H1 (cell line): Measurements from ENCODE around the gene PKMYT1. TPM values are rescaled to one million over a fixed set of nuclear protein-coding genes. Genes with fewer than 3 reads are reported as not detected.

Experiments
- CTCF ChIA-PET: fragments of 300-600 bp; sonication (Branson Sonifier 250); formaldehyde crosslinking; loops from one replicate; lab custom pipeline; 2021; ENCODE audit not compliant: partially characterized antibody; lab: Charles Lee
- POLR2A ChIA-PET: fragments of 300-600 bp; sonication (Branson Sonifier 250); formaldehyde crosslinking; loops from one replicate; lab custom pipeline; 2021; ENCODE audit warnings: inconsistent platforms; ENCODE audit not compliant: partially characterized antibody; lab: Charles Lee
- DNase-seq, 2 experiments: peaks; one replicate each; pipeline versions ENCODE4 v3.0.0 to v3.0.0-alpha.2; 2010 to 2022; ENCODE audit warnings: low spot score in 2 of 2, low read depth in 1 of 2, mixed read lengths in 1 of 2
- FAIRE-seq: peaks from 2 replicates; lab custom pipeline; 2011; peaks lifted over from hg19 to GRCh38; lab: Jason Lieb, UNC
- H2AFZ ChIP-seq: 2 replicates; pipeline ENCODE4 v1.8.1; 2012; ENCODE audit warnings: low read length, inconsistent platforms
- H2AK5ac ChIP-seq: 2 replicates; pipeline ENCODE4 v1.6.1; 2013; ENCODE audit warnings: low read depth, low read length
- H2BK120ac ChIP-seq: replicated peaks from 2 replicates; pipeline ENCODE3; 2013; ENCODE audit warnings: low read depth, low read length, inconsistent platforms
- H2BK12ac ChIP-seq: 2 replicates; pipeline ENCODE4 v1.6.1; 2013; ENCODE audit warnings: low read depth, low read length
- H2BK15ac ChIP-seq: 2 replicates; pipeline ENCODE4 v1.6.1; 2013; ENCODE audit warnings: low read length
- H2BK20ac ChIP-seq: 2 replicates; pipeline ENCODE4 v1.6.1; 2013; ENCODE audit warnings: low read length
- H2BK5ac ChIP-seq: 2 replicates; pipeline ENCODE4 v1.6.1; 2013; ENCODE audit warnings: low read depth, low read length
- H3K14ac ChIP-seq: 2 replicates; pipeline ENCODE4 v1.6.1; 2013; ENCODE audit warnings: inconsistent platforms; ENCODE audit not compliant: insufficient read length
- H3K18ac ChIP-seq: 2 replicates; pipeline ENCODE4 v1.6.1; 2013; ENCODE audit warnings: low read length; ENCODE audit errors: extremely low read depth
- H3K23ac ChIP-seq: 2 replicates; pipeline ENCODE4 v1.6.1; 2013; ENCODE audit warnings: inconsistent platforms; ENCODE audit not compliant: insufficient read length
- H3K23me2 ChIP-seq: 2 replicates; pipeline ENCODE4 v1.6.1; 2013; ENCODE audit warnings: low read depth, low read length
- H3K27ac ChIP-seq: 2 replicates; pipeline ENCODE4 v1.6.1; 2011; ENCODE audit warnings: low read depth, low read length, inconsistent platforms
- H3K27me3 ChIP-seq, 4 experiments: replicated peaks in 1 of 4; 1 replicate in 1 of 4; 2 replicates in 3 of 4; pipeline versions ENCODE4 v1.6.1 to v1.8.1; 2011 to 2013; ENCODE audit warnings: low read length in 3 of 4, mild to moderate bottlenecking in 3 of 4, inconsistent platforms in 2 of 4, mixed read lengths in 2 of 4, moderate library complexity in 1 of 4; ENCODE audit not compliant: control insufficient read depth in 3 of 4, insufficient read depth in 3 of 4; ENCODE audit errors: extremely low read depth in 1 of 4
- H3K36me3 ChIP-seq, 4 experiments: 2 replicates each; pipeline versions ENCODE4 v1.6.1 to v1.8.1; 2011 to 2013; ENCODE audit warnings: mild to moderate bottlenecking in 4 of 4, low read length in 3 of 4, moderate library complexity in 2 of 4, control low read depth in 1 of 4, inconsistent platforms in 1 of 4; ENCODE audit not compliant: insufficient read depth in 4 of 4, control insufficient read depth in 2 of 4
- H3K4ac ChIP-seq: replicated peaks from 2 replicates; pipeline ENCODE3; 2013; ENCODE audit warnings: low read length, low read depth, mixed read lengths, inconsistent platforms; ENCODE audit not compliant: insufficient read length
- H3K4me1 ChIP-seq, 4 experiments: replicated peaks in 1 of 4; 1 replicate in 1 of 4; 2 replicates in 3 of 4; pipeline versions ENCODE4 v1.6.1 to v1.8.1; 2011 to 2013; ENCODE audit warnings: low read length in 3 of 4, inconsistent platforms in 2 of 4, mixed read lengths in 1 of 4; ENCODE audit not compliant: insufficient read depth in 4 of 4, control insufficient read depth in 3 of 4
- H3K4me2 ChIP-seq, 2 experiments: 2 replicates each; pipeline versions ENCODE4 v1.6.1 to v1.8.1; 2011 to 2013; ENCODE audit warnings: low read depth in 2 of 2, low read length in 2 of 2, control low read depth in 1 of 2, inconsistent platforms in 1 of 2, mild to moderate bottlenecking in 1 of 2; ENCODE audit not compliant: insufficient read depth in 1 of 2
- H3K4me3 ChIP-seq, 4 experiments: fragments of 200-600, 300-600 bp in 1 of 4; sonication (generic), shearing (Covaris generic), sonication (Bioruptor Twin) in 1 of 4; 2 replicates each; pipeline versions ENCODE4 v1.5.1 to v1.8.1; 2011 to 2016; ENCODE audit warnings: low read length in 4 of 4, low read depth in 3 of 4, control low read depth in 2 of 4, inconsistent platforms in 2 of 4, mild to moderate bottlenecking in 2 of 4, mixed read lengths in 1 of 4, moderate library complexity in 1 of 4; ENCODE audit not compliant: insufficient read depth in 2 of 4; ENCODE audit errors: extremely low read depth in 1 of 4
- H3K56ac ChIP-seq: replicated peaks from 2 replicates; pipeline ENCODE3; 2013; ENCODE audit warnings: low read depth, mild to moderate bottlenecking, mixed read lengths, low read length, inconsistent platforms; ENCODE audit not compliant: insufficient read length
- H3K79me1 ChIP-seq: 2 replicates; pipeline ENCODE4 v1.6.1; 2013; ENCODE audit warnings: low read depth, low read length, control low read depth
- H3K79me2 ChIP-seq, 2 experiments: 2 replicates each; pipeline versions ENCODE4 v1.6.1 to v1.8.1; 2012 to 2013; ENCODE audit warnings: low read length in 2 of 2, mild to moderate bottlenecking in 2 of 2, inconsistent platforms in 1 of 2; ENCODE audit not compliant: insufficient read depth in 2 of 2, control insufficient read depth in 1 of 2
- H3K9ac ChIP-seq, 4 experiments: replicated peaks in 1 of 4; 1 replicate in 1 of 4; 2 replicates in 3 of 4; pipeline versions ENCODE4 v1.6.1 to v1.8.1; 2011 to 2013; ENCODE audit warnings: low read depth in 3 of 4, low read length in 3 of 4, control low read depth in 2 of 4, mild to moderate bottlenecking in 2 of 4, moderate library complexity in 2 of 4, inconsistent platforms in 1 of 4; ENCODE audit errors: extremely low read depth in 1 of 4
- H3K9me3 ChIP-seq, 2 experiments: 2 replicates each; pipeline versions ENCODE4 v1.6.1 to v1.8.1; 2012 to 2013; ENCODE audit warnings: mild to moderate bottlenecking in 2 of 2, moderate library complexity in 2 of 2, control low read depth in 1 of 2, inconsistent platforms in 1 of 2, low read depth in 1 of 2, low read length in 1 of 2, mixed read lengths in 1 of 2; ENCODE audit not compliant: insufficient read depth in 2 of 2
- H4K20me1 ChIP-seq, 2 experiments: replicated peaks in 1 of 2; 2 replicates each; pipeline versions ENCODE3 to v1.8.1; 2011 to 2013; ENCODE audit warnings: inconsistent platforms in 2 of 2, low read length in 2 of 2, mild to moderate bottlenecking in 1 of 2; ENCODE audit not compliant: insufficient read depth in 2 of 2, control insufficient read depth in 1 of 2
- H4K5ac ChIP-seq: 2 replicates; pipeline ENCODE4 v1.6.1; 2013; ENCODE audit warnings: low read length, low read depth, mixed read lengths, inconsistent platforms; ENCODE audit not compliant: insufficient read length
- H4K8ac ChIP-seq: 2 replicates; pipeline ENCODE4 v1.8.0; 2013; ENCODE audit warnings: mild to moderate bottlenecking, moderate library complexity, low read length, inconsistent platforms; ENCODE audit not compliant: insufficient read depth; ENCODE audit errors: extremely low read depth
- H4K91ac ChIP-seq: replicated peaks from 2 replicates; pipeline ENCODE3; 2013; ENCODE audit warnings: low read length, mixed read lengths, inconsistent platforms; ENCODE audit not compliant: insufficient read length
- ATF3 ChIP-seq: IDR thresholded peaks from 2 replicates; pipeline ENCODE4 v1.6.1; 2011; ENCODE audit warnings: low read depth, mild to moderate bottlenecking, low read length; ENCODE audit not compliant: insufficient read depth
- CHD1 ChIP-seq: IDR thresholded peaks from 2 replicates; pipeline ENCODE4 v1.6.1; 2012; ENCODE audit warnings: low read depth, low read length, improper control_type of control experiment
- CHD2 ChIP-seq: IDR thresholded peaks from 2 replicates; pipeline ENCODE4 v1.6.1; 2012; ENCODE audit warnings: low read length, improper control_type of control experiment
- CREB1 ChIP-seq: IDR thresholded peaks from 2 replicates; pipeline ENCODE4 v1.6.1; 2012; ENCODE audit warnings: inconsistent platforms
- FOSL1 ChIP-seq: IDR thresholded peaks from 2 replicates; pipeline ENCODE4 v1.6.1; 2011; ENCODE audit warnings: mild to moderate bottlenecking, low read depth, low read length, moderate library complexity; ENCODE audit not compliant: insufficient read depth
- SIX5 ChIP-seq: IDR thresholded peaks from 2 replicates; pipeline ENCODE4 v1.6.1; 2011; ENCODE audit warnings: mild to moderate bottlenecking, low read depth, low read length
- WGBS, 2 experiments: shearing (Covaris generic) in 1 of 2; methylation state at CpG; one replicate each; pipeline versions ENCODE4 v1.1.6 to v1.1.7; 2013 to 2015; ENCODE audit warnings: low lambda C conversion rate in 2 of 2, mixed read lengths in 2 of 2, inconsistent platforms in 1 of 2, low coverage in 1 of 2, missing lambda C conversion rate in 1 of 2; ENCODE audit not compliant: insufficient replicate concordance in 2 of 2, insufficient coverage in 1 of 2, insufficient read length in 1 of 2; ENCODE audit errors: extremely low coverage in 1 of 2, missing lambda C conversion rate in 1 of 2; 5-methylcytosine and 5-hydroxymethylcytosine counted together
- polyA plus RNA-seq, 7 experiments: library from polyadenylated mRNA; depleted of rRNA in 3 of 7; stranded (reverse) in 5 of 7; unstranded in 2 of 7; fragments of >200 nt in 5 of 7; fragments of 200-250 nt in 2 of 7; gene quantifications; 1 replicate in 5 of 7; 2 replicates in 1 of 7; 4 replicates in 1 of 7; pipeline versions ENCODE4 v1.2.1 to v1.2.3, GENCODE V29; 2011 to 2013; ENCODE audit warnings: missing spikeins in 2 of 7, mixed read lengths in 2 of 7
- total RNA-seq: library from RNA; stranded (reverse); fragmentation: NEBNext Ultra II Directional; extraction: Animal tissue kit (Norgen Biotek cat#: 25700); gene quantifications from 2 replicates; pipeline ENCODE4 v1.2.1, GENCODE V29; 2021

The PKMYT1 gene
- total and polyA plus RNA-seq, 2 of the 8 experiments (the other 6 are each of a cell fraction or from before 2014, with no cell fraction given), result 74.7 to 85.2 TPM

DNA sequence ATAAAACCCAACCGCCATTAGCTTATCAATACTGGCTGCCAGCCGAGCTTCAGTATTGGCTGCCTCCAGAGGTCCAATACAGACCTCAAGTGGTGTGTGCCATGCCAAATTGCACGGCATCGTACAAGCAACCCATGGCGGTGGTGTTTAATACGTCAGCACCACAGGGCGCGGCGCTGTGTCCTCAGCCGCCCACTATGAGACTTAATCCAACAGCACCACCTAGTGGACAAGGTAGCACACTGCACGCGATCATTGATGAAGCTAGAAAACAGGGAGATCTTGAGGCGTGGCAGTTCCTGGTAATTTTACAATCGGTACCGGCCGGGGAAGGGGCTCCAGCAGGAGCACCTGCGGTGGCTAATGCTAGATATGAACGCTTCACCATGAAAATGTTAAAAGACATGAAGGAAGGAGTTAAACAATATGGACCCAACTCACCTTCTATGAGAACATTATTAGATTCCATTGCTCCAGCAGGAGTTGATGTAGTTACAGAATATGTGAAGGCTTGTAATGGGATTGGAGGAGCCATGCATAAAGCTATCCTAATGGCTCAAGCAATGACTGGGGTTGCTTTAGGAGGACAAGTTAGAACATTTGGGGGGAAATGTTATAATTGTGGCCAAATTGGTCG lies 53.1 kb downstream of the PKMYT1 start:
- Histone ChIP-seq H3K9me3 (no peaks in the 10 kb centered on the region), H3K56ac (no peak overlapping the region), H3K4me2 (0 out of 4 replicates have a peak overlapping the region, but pooled peaks of 1 of the 2 experiments have one; percentile 16), H3K9ac (no peak overlapping the region), H4K8ac (no peak overlapping the region), H4K91ac (no peak overlapping the region), H3K23me2 (no peaks in the 10 kb centered on the region; the same call in 1 of the 2 replicates), H3K27me3 (no peaks in the 10 kb centered on the region), H3K14ac (no peak overlapping the region), H2AFZ (no peak overlapping the region), H2BK20ac (no peak overlapping the region), H3K27ac (no peak overlapping the region), H4K20me1 (no peaks in the 10 kb centered on the region), H2BK12ac (no peak overlapping the region), H3K79me2 (no peaks in the 10 kb centered on the region), H3K18ac (no peak overlapping the region), H4K5ac (no peak overlapping the region), H3K4me3 (no peak overlapping the region), H2AK5ac (no peak overlapping the region), H2BK5ac (no peak overlapping the region), H3K79me1 (0 out of 2 replicates have a peak, but pooled peaks cover 3% of the 10 kb centered on the region), H3K4me1 (peaks cover 4 to 15% (median 10%) of the 10 kb centered on the region in 4 experiments), H2BK15ac (no peak overlapping the region), H2BK120ac (no peak overlapping the region), H3K23ac (no peak overlapping the region), H3K4ac (no peak overlapping the region), H3K36me3 (peaks cover 0 to 3% (median 0%) of the 10 kb centered on the region in 4 experiments; a peak in 2 of 8 replicates)
- peak in 1 of 2 experiments; percentile 93 for DNase-seq
- ChIA-PET POLR2A (interaction anchor here (1.0 to 1.3 kb wide), 2 partner anchors 9 to 88 kb away, joined by 3 read pairs; no protein-coding TSS in a partner anchor), CTCF (interaction anchor here (0.5 to 10.4 kb wide), 40 partner anchors 10 to 197 kb away, joined by 3 to 98 read pairs (median 4); partner anchors contain the start of genes FLYWCH1, FLYWCH2 and PRSS21)
- peak; percentile 74 for FAIRE-seq
- WGBS, 2 experiments, result 27% methylated on average over 19 of the region's 19 CpGs; no CpG with 5 or more reads in 1 of the 2 experiments
- peak; percentile 90 for TF ChIP-seq CREB1
- TF ChIP-seq CHD1, result no peak
- no peak for TF ChIP-seq FOSL1
- TF ChIP-seq SIX5, result no peak
- TF ChIP-seq ATF3, result no peak
- no peak for TF ChIP-seq CHD2
